Measurements from ENCODE around the gene CPTP.
"Not testable (repeated sequence)": the region's sequence is repeated elsewhere in the genome, so short reads cannot be mapped to it uniquely, and the experiment has no call there.

The CPTP gene

DNA sequence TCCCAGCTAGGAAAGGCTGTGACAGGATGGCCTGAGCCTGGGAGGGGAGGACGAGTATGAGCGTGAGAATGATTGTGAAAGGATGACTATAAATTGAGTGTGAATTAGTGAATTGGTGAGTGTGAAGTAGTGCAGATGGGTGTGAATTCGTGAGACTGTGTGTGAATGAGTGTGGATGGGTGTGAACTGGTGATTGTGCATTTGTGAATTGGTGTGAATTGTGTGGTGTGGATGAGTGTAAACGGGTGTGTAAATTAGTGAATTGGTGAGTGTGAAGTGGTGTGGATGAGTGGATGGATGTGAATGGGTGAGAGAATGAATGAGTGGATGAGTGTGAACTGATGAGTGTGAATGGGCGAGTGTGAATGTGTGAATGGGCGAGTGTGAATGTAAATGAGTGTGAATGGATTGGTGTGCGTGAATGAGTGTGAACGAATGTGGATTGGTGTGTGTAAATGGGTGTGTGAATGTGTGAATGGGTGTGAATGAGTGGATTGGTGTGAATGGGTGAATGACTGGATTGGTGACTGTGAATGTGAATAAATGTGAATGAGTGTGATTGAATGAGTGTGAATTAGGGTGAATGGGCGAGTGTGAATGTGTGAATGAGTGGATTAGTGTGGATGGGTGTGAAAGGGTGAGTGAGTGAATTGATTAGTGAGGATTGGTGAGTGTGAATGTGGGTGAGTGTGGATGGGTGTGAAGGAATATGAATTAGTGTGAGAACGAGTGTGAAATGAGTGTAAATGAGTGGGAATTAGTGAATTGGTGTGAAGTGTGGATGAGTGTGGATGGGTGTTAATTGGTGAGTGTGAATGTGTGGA is 41.5 kb downstream of the CPTP start:
- H3K9me3 ChIP-seq = no peaks in the 10 kb centered on the region
- no peaks in the 10 kb centered on the region for H3K4me1 ChIP-seq (ENCODE audit: control insufficient read depth in 1 of 2, insufficient read depth in 1 of 2, low read depth in 1 of 2, low read length in 1 of 2)
- H3K27ac ChIP-seq = no peak overlapping the region
- peaks cover 49% of the 10 kb centered on the region for H3K27me3 ChIP-seq
- H3K36me3 ChIP-seq = no peaks in the 10 kb centered on the region
- no peak overlapping the region for H3K4me3 ChIP-seq (ENCODE audit: low read depth in 1 of 2, low read length in 1 of 2)
- TF ChIP-seq, protein P1, sequence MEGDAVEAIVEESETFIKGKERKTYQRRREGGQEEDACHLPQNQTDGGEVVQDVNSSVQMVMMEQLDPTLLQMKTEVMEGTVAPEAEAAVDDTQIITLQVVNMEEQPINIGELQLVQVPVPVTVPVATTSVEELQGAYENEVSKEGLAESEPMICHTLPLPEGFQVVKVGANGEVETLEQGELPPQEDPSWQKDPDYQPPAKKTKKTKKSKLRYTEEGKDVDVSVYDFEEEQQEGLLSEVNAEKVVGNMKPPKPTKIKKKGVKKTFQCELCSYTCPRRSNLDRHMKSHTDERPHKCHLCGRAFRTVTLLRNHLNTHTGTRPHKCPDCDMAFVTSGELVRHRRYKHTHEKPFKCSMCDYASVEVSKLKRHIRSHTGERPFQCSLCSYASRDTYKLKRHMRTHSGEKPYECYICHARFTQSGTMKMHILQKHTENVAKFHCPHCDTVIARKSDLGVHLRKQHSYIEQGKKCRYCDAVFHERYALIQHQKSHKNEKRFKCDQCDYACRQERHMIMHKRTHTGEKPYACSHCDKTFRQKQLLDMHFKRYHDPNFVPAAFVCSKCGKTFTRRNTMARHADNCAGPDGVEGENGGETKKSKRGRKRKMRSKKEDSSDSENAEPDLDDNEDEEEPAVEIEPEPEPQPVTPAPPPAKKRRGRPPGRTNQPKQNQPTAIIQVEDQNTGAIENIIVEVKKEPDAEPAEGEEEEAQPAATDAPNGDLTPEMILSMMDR (IDR thresholded peaks at IDR 0.05) = no peak

DNA sequence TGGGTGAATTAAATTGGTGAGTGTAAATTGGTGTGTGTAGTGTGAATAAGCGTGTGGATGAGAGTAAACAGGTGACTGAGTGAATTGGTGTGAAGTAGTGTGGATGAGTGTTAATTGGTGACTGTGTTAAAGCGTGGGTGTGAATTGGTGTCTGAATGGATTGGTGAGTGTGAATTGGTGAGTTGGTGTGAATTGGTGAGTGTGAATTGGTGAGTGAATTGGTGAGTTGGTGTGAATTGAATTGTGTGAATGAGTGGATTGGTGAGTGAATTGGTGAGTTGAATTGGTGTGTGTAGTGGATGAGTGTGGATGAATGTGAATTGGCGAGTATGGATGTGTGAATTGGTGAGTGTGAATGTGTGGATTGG is 42.1 kb downstream of the CPTP start:
- Histone ChIP-seq H3K27me3 (peaks cover 43% of the 10 kb centered on the region), H3K36me3 (no peaks in the 10 kb centered on the region), H3K4me3 (ENCODE audit: low read depth in 1 of 2, low read length in 1 of 2) (no peak overlapping the region), H3K4me1 (ENCODE audit: control insufficient read depth in 1 of 2, insufficient read depth in 1 of 2, low read depth in 1 of 2, low read length in 1 of 2) (peaks cover 3 to 5% of the 10 kb centered on the region in 2 experiments), H3K9me3 (no peaks in the 10 kb centered on the region), H3K27ac (no peak overlapping the region)
- TF ChIP-seq, protein P1 (IDR thresholded peaks at IDR 0.05) = no peak

DNA sequence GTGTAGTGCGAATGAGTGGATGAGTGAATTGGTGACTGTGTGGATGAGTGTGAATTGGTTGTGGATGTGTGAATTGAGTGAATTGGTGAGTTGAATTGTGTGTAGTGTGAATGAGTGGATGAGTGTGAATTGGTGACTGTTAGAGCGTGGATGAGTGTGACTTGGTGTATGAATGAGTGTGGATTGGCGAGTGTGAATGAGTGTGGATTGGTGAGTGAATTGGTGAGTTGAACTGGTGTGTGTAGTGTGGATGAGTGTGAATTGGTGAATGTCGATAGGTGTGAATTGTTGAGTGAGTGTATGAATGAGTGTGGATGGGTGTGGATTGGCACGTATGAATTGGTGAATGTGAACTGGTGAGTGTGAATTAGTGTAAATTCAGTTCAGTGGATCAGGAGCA is 42.7 kb downstream of the CPTP start:
- Histone ChIP-seq H3K4me3 (ENCODE audit: low read depth in 1 of 2, low read length in 1 of 2) (no peak overlapping the region), H3K4me1 (ENCODE audit: control insufficient read depth in 1 of 2, insufficient read depth in 1 of 2, low read depth in 1 of 2, low read length in 1 of 2) (peaks cover 9 to 11% of the 10 kb centered on the region in 2 experiments), H3K9me3 (no peaks in the 10 kb centered on the region), H3K27ac (no peak overlapping the region), H3K27me3 (peaks cover 36% of the 10 kb centered on the region), H3K36me3 (no peaks in the 10 kb centered on the region)
- TF ChIP-seq, protein P1 (IDR thresholded peaks at IDR 0.05) = no peak

DNA sequence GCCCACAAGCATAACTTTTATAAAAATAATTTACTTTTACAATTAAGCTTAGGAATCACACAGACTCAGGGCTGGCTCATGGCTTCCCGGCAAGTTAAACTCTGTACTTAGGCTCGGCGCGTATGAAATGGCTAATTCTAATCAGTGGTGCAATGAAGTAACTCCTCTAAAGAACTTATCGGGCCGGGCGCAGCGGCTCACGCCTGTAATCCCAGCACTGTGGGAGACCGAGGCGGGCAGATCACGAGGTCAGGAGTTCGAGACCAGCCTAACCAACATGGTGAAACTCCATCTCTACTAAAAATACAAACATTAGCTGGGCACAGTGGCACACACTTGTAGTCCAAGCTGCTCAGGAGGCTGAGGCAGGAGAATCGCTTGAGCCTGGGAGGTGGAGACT is 45.5 kb downstream of the CPTP start:
- Histone ChIP-seq H3K27me3 (peaks cover 18% of the 10 kb centered on the region), H3K36me3 (peaks cover 20% of the 10 kb centered on the region), H3K4me1 (ENCODE audit: control insufficient read depth in 1 of 2, insufficient read depth in 1 of 2, low read depth in 1 of 2, low read length in 1 of 2) (peaks cover 20 to 28% of the 10 kb centered on the region in 2 experiments)
- H3K9me3 ChIP-seq; H3K4me3 ChIP-seq (ENCODE audit: low read depth in 1 of 2, low read length in 1 of 2); H3K27ac ChIP-seq: not testable (repeated sequence)

DNA sequence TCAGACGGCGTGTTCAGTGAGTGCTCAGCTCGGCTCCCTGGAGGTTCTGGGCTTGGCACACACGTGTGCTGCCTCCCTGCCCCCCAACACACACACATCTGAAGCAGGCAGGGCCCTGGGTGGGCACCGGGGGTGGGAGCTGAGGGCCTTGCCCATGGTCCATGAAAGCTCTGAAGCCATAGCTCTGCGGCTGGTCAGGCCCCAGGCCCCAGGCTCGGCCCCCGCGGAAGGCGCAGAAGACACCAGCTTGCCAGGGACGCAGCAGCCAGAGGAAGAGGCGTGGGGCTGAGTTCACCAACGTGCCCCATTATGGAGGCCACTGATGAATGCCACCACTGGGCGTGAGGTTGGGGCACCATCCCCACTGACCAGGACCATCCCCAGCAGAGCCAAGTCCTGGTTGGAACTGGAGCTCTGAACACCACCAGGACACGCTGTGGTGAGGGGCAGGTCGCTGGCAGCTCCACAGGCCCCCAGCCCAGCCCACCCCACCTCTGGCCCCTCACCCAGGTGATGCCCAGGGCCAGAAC is 46.2 kb downstream of the CPTP start:
- H3K9me3 ChIP-seq = no peaks in the 10 kb centered on the region
- H3K27ac ChIP-seq = no peak overlapping the region
- peaks cover 20 to 28% of the 10 kb centered on the region in 2 experiments for H3K4me1 ChIP-seq (ENCODE audit: control insufficient read depth in 1 of 2, insufficient read depth in 1 of 2, low read depth in 1 of 2, low read length in 1 of 2)
- H3K4me3 ChIP-seq (ENCODE audit: low read depth in 1 of 2, low read length in 1 of 2) = no peak overlapping the region
- H3K36me3 ChIP-seq = peaks cover 20% of the 10 kb centered on the region
- TF ChIP-seq, protein P1 (IDR thresholded peaks at IDR 0.05) = no peak
- H3K27me3 ChIP-seq = peaks cover 17% of the 10 kb centered on the region

DNA sequence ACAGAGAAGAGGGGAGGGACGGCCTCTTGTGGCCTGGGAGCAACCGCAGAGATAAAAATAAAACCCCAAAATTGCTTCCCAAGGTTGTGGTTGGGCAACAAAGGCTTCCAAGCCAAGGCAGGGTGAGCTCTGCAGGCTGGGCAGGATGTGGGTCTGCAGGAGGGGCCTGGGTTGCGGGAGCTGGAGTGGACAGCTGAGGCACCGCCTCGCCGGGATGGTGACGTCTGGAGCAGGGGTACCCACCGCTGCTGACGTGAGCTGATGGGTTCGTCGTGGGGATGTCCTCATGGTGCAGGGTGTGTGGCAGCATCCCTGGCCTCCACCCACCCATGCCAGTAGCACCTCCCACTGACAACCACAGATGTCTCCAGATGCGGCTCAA is 46.8 kb downstream of the CPTP start:
- Histone ChIP-seq H3K4me1 (ENCODE audit: control insufficient read depth in 1 of 2, insufficient read depth in 1 of 2, low read depth in 1 of 2, low read length in 1 of 2) (peaks cover 20 to 28% of the 10 kb centered on the region in 2 experiments), H3K27me3 (peaks cover 17% of the 10 kb centered on the region), H3K9me3 (no peaks in the 10 kb centered on the region), H3K36me3 (peaks cover 20% of the 10 kb centered on the region), H3K27ac (no peak overlapping the region), H3K4me3 (ENCODE audit: low read depth in 1 of 2, low read length in 1 of 2) (no peak overlapping the region)
- TF ChIP-seq, protein P1 (IDR thresholded peaks at IDR 0.05) = no peak
